ENCODE measurements around the gene VPS18.

The VPS18 gene

DNA sequence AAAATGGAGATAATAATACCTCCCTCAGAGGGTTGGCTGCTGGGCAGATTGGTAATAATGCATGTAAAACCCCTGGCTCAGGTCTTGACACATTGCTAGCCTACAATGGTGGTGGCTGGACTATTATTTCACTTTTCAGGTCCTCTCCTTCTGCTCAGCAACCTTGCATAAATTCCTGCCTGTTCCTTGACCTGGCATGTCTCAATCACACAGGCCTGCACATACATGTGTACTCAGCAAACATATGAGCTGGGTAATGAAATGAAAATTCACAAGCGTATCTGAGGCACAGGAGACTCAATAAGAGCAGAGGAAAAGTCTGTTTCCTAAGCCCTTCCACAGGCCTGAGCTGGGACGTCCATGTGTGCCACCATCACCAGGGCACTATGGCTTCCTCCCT lies 17.4 kb downstream of the VPS18 start:
- DNase-seq (ENCODE audit: low read depth): no peak
- in situ Hi-C loops (cut with HindIII; ENCODE audit: low sequenced_read_pairs): no loop called here
- H3K4me3 ChIP-seq (ENCODE audit: low read depth, low read length): no peak overlapping the region
- no peak for TF ChIP-seq CTCF (IDR thresholded peaks at IDR 0.05; ENCODE audit: low read depth, low read length, missing control alignments)

GRCh38 chr15:40912478-40912877 lies 18.2 kb downstream of the VPS18 start:
- TF ChIP-seq CTCF (IDR thresholded peaks at IDR 0.05; ENCODE audit: low read depth, low read length, missing control alignments): no peak
- in situ Hi-C loops (cut with HindIII; ENCODE audit: low sequenced_read_pairs): no loop called here
- H3K4me3 ChIP-seq (ENCODE audit: low read depth, low read length): no peak overlapping the region
- no peak for DNase-seq (ENCODE audit: low read depth)

GRCh38 chr15:40914013-40914412 lies 19.8 kb downstream of the VPS18 start:
- no peak for TF ChIP-seq CTCF (IDR thresholded peaks at IDR 0.05; ENCODE audit: low read depth, low read length, missing control alignments)
- no peak overlapping the region for H3K4me3 ChIP-seq (ENCODE audit: low read depth, low read length)
- no peak for DNase-seq (ENCODE audit: low read depth)
- in situ Hi-C loops (cut with HindIII; ENCODE audit: low sequenced_read_pairs): no loop called here

DNA sequence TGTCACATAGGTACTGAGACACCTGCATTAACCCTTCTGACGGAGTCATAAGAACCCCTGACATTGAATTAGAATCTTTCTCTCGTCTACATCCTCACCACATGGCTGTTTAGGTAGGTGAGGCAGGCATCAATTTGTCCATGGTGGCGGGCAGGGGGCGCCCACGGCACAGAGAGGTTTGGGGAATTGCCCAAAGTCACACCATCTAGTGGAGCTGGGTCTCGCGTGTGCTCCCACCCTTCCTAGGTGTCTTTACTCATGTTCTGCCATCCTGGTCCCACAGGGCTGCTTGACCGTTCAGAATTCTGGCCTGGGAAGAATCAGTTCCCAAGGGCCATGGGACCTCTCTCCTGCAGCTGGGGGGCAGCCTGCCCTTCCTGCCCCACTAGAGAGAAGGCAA lies 20.2 kb downstream of the VPS18 start:
- in situ Hi-C loops (cut with HindIII; ENCODE audit: low sequenced_read_pairs): no loop called here
- no peak for TF ChIP-seq CTCF (IDR thresholded peaks at IDR 0.05; ENCODE audit: low read depth, low read length, missing control alignments)

DNA sequence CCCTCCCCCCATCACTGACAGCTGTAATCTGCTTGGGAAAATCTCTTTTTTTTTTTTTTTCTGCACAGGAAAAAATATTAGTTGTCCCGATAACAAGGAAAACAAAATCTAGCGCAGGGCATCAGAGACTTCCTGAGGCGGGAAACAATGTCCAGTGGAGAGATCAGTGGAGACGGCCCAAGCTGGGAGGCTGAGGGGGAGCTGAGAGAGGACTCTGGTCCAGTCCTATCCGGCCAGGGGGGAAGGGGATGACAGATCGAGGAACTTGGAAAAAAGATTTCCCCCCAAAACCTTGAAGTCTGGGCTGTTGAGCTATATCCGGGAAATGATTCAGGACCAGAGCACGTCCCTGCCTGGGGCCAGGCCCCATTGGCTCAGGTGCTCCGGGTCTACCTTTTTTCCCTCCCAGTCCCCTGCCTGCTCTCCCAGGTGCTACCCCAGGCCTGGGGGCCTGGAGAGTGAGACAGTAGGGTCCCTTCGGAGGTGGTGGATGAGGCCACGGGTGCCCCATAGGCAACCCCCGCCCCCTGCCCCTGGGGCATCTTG lies 20.9 kb downstream of the VPS18 start:
- H3K4me3 ChIP-seq (ENCODE audit: low read depth, low read length): no peak overlapping the region
- no peak for DNase-seq (ENCODE audit: low read depth)
- in situ Hi-C loops (cut with HindIII; ENCODE audit: low sequenced_read_pairs): no loop called here
- TF ChIP-seq CTCF (IDR thresholded peaks at IDR 0.05; ENCODE audit: low read depth, low read length, missing control alignments): no peak

More for the DNA sequence above, 20.2 kb downstream of the VPS18 start:
- H3K4me3 ChIP-seq (ENCODE audit: low read depth, low read length): no peak overlapping the region
- DNase-seq (ENCODE audit: low read depth): no peak

DNA sequence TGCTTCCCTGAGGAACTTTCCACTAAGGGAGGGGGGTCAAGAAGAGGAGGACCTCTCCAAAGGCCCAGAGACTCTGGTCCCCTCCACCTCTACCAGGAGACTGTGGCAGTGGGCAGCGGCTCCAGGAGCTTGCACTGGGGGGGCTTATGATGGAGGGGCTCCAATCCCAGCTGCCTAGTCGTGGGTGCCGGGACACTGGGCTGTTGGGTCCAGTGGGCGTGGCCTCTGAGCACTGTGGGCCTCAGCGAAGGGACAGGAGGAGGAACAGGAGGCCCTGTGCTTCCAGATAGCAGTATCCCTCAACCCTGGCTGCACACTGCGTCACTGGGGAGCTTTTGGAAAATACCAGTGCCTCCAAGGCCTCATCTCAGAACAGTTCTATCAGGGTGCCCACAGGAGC lies 21.4 kb downstream of the VPS18 start:
- in situ Hi-C loops (cut with HindIII; ENCODE audit: low sequenced_read_pairs): no loop called here
- H3K4me3 ChIP-seq (ENCODE audit: low read depth, low read length): no peak overlapping the region
- no peak for TF ChIP-seq CTCF (IDR thresholded peaks at IDR 0.05; ENCODE audit: low read depth, low read length, missing control alignments)
- DNase-seq (ENCODE audit: low read depth): no peak

DNA sequence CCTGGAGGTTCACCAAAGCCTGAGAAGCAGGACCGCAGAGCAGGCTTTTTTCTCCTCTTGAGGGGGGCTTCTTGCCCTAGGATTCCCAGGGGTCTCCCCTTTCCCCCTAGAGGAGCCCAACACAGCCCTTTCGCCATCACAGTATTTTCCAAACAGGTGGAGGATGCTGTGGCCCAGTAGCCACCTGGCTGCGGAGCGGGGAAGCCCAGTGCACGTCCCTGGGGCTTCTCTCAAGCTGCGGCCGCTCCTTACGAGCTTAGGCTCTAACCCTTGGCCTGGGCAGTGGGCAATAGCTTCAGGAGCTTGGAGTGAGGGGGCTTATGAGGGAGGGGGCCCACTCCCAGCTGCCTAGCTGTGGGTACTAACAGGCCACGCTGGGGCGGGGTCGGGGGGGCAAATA lies 23.3 kb downstream of the VPS18 start:
- DNase-seq (ENCODE audit: low read depth): no peak
- H3K4me3 ChIP-seq (ENCODE audit: low read depth, low read length): no peak overlapping the region
- in situ Hi-C loops (cut with HindIII; ENCODE audit: low sequenced_read_pairs): no loop called here
- no peak for TF ChIP-seq CTCF (IDR thresholded peaks at IDR 0.05; ENCODE audit: low read depth, low read length, missing control alignments)

Data from astrocyte of the cerebellum (primary cell).